ENCODE data around the gene SMAD3.
A peak's percentile ranks its signal among the peaks of the same experiment; 100 is the strongest.

The SMAD3 gene

DNA sequence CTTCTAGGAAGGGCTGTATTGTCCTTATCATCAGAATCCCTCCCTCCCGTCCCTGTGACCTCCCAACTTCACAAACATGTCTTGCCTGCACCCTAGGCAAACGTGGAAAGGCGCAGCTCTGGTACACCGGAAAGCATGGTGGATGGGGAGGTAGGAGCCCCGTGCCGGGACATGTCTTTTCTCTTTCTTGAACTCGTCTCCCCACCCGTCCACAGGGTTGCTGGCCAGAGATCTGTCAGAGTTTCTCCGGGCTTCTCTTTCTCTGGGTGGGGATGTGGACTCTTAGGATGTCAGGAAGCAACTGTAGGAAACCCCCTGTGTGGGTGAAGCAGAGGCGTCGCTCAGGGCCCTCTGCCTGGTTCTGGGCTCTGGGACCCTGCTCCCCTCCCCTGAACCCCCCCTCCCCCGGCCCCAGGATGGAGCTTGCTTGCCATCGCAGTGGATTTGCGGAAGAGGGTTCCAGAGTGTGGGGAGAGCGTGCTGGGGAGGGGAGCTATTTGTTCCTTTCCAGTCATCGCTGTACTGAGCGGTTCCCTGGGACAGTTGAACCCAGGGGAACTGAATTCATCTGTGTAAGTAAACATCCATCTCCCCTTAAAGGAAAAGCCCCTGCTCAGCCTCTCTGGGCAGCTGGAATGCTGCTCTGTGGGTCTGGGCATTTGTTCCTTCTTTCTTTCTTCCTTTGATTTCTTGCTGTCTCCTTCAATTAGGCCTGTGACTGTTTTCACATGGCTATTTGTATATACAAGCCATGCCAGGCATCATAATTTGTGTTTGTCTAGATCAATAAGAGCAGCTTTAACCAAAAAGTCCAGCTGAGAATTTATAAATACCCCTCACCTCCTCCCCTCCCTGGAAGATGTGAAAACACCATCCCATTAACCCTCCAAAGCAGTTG lies 72.8 kb downstream of the SMAD3 start:
- in situ Hi-C loops (cut with MboI; ENCODE audit: low sequenced_read_pairs, unreplicated experiment), result no loop called here
- TF ChIP-seq, protein P1, sequence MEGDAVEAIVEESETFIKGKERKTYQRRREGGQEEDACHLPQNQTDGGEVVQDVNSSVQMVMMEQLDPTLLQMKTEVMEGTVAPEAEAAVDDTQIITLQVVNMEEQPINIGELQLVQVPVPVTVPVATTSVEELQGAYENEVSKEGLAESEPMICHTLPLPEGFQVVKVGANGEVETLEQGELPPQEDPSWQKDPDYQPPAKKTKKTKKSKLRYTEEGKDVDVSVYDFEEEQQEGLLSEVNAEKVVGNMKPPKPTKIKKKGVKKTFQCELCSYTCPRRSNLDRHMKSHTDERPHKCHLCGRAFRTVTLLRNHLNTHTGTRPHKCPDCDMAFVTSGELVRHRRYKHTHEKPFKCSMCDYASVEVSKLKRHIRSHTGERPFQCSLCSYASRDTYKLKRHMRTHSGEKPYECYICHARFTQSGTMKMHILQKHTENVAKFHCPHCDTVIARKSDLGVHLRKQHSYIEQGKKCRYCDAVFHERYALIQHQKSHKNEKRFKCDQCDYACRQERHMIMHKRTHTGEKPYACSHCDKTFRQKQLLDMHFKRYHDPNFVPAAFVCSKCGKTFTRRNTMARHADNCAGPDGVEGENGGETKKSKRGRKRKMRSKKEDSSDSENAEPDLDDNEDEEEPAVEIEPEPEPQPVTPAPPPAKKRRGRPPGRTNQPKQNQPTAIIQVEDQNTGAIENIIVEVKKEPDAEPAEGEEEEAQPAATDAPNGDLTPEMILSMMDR (IDR thresholded peaks at IDR 0.05; ENCODE audit: borderline replicate concordance, control extremely low read depth, extremely low read depth, insufficient read depth, missing control alignments), result no peak
- no peak for DNase-seq (ENCODE audit: low spot score)

GRCh38 chr15:67138891-67139855 lies 73.8 kb downstream of the SMAD3 start:
- in situ Hi-C loops (cut with MboI; ENCODE audit: low sequenced_read_pairs, unreplicated experiment), result no loop called here
- TF ChIP-seq, protein P1 (IDR thresholded peaks at IDR 0.05; ENCODE audit: borderline replicate concordance, control extremely low read depth, extremely low read depth, insufficient read depth, missing control alignments), result no peak
- no peak for DNase-seq (ENCODE audit: low spot score)

- TF ChIP-seq, protein P1 (IDR thresholded peaks at IDR 0.05; ENCODE audit: borderline replicate concordance, control extremely low read depth, extremely low read depth, insufficient read depth, missing control alignments), result no peak
- peak; percentile 49 for DNase-seq (ENCODE audit: low spot score)
- in situ Hi-C loops (cut with MboI; ENCODE audit: low sequenced_read_pairs, unreplicated experiment), result no loop called here
Observed at GRCh38 chr15:67140078-67140833, 74.9 kb downstream of the SMAD3 start.

GRCh38 chr15:67142092-67142766 lies 76.8 kb downstream of the SMAD3 start:
- DNase-seq (ENCODE audit: low spot score), result no peak
- TF ChIP-seq, protein P1 (IDR thresholded peaks at IDR 0.05; ENCODE audit: borderline replicate concordance, control extremely low read depth, extremely low read depth, insufficient read depth, missing control alignments), result no peak

DNA sequence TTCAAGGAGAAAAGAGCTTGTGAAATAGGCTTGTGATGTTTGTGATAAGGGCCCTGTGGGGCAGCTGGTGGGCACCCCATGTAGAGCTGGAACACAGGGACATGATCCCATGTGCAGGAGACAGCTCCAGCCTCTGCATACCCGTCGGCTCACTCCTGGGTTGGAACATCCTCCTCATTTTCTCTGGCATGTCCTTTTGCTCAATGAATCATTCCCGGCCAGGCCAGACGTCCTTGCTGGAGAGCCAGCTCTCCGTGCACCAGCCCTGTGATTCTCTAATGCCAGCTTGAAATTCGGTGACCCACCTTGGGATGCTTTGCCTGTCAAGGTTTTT lies 77.3 kb downstream of the SMAD3 start:
- no peak for DNase-seq (ENCODE audit: low spot score)
- TF ChIP-seq, protein P1 (IDR thresholded peaks at IDR 0.05; ENCODE audit: borderline replicate concordance, control extremely low read depth, extremely low read depth, insufficient read depth, missing control alignments), result no peak
- in situ Hi-C loops (cut with MboI; ENCODE audit: low sequenced_read_pairs, unreplicated experiment), result no loop called here

More at GRCh38 chr15:67142092-67142766, 76.8 kb downstream of the SMAD3 start:
- in situ Hi-C loops (cut with MboI; ENCODE audit: low sequenced_read_pairs, unreplicated experiment), result no loop called here

All from GM13976 (cell line).